GM15510 (cell line): ENCODE measurements around the gene ENG.

Experiments used
- POLR2A ChIP-seq: IDR thresholded peaks from 3 replicates; pipeline ENCODE4 v1.6.1; 2011; ENCODE audit warnings: borderline replicate concordance; ENCODE audit not compliant: insufficient read length; ENCODE audit errors: extremely low read depth

Gene ENG

GRCh38 chr9:127873886-127874285, 19.4 kb upstream of the ENG start:
- no peak for TF ChIP-seq POLR2A

GRCh38 chr9:127873223-127873691, 18.8 kb upstream of the ENG start:
- no peak for TF ChIP-seq POLR2A

GRCh38 chr9:127872369-127873222, 18.1 kb upstream of the ENG start:
- no peak for TF ChIP-seq POLR2A

- no peak for TF ChIP-seq POLR2A
Measured at GRCh38 chr9:127871531-127871930, 17.1 kb upstream of the ENG start.

- TF ChIP-seq POLR2A, result no peak
Measured at GRCh38 chr9:127870887-127871286, 16.4 kb upstream of the ENG start.

GRCh38 chr9:127869310-127870152, 15.1 kb upstream of the ENG start:
- no peak for TF ChIP-seq POLR2A

GRCh38 chr9:127868278-127868902, 13.9 kb upstream of the ENG start:
- TF ChIP-seq POLR2A, result no peak

- no peak for TF ChIP-seq POLR2A
Measured at GRCh38 chr9:127867356-127868277, 13.2 kb upstream of the ENG start.

- TF ChIP-seq POLR2A, result no peak
Measured at GRCh38 chr9:127866535-127866934, 12.1 kb upstream of the ENG start.

GRCh38 chr9:127865645-127866464, 11.4 kb upstream of the ENG start:
- no peak for TF ChIP-seq POLR2A

- TF ChIP-seq POLR2A, result no peak
Measured at GRCh38 chr9:127863191-127863621, 8.7 kb upstream of the ENG start.

GRCh38 chr9:127862075-127863011, 7.9 kb upstream of the ENG start:
- no peak for TF ChIP-seq POLR2A
